Lower leg skin (tissue), 4 donors: Measurements from ENCODE around the gene TMEM37. TPM values are rescaled to one million over a fixed set of nuclear protein-coding genes. Genes with fewer than 3 reads are reported as not detected.

Experiments used
- DNase-seq, 2 donors: peaks; one replicate each; pipeline ENCODE4 v3.0.0-alpha.2; 2019; ENCODE audit warnings: low spot score in 2 of 2
- H3K4me3 ChIP-seq: fragments of 200-600 bp; sonication (generic); 2 replicates; pipeline ENCODE4 v1.5.1; 2017; ENCODE audit warnings: mild to moderate bottlenecking, low read depth; ENCODE audit not compliant: poor library complexity, severe bottlenecking
- CTCF ChIP-seq, 3 donors: fragments of 450-650 bp; IDR thresholded peaks; one replicate each; pipeline ENCODE4 v1.5.1; 2016; ENCODE audit warnings: antibody characterized with exemption in 3 of 3, mild to moderate bottlenecking in 3 of 3, moderate library complexity in 2 of 3
- POLR2A ChIP-seq, 2 donors: fragments of 450-650 bp; IDR thresholded peaks; one replicate each; pipeline ENCODE4 v1.6.1; 2016 to 2017; ENCODE audit warnings: antibody characterized with exemption in 2 of 2, mild to moderate bottlenecking in 1 of 2, moderate library complexity in 1 of 2
- WGBS, 2 donors: methylation state at CpG; one replicate each; pipeline ENCODE4 v1.1.5; 2018; 5-methylcytosine and 5-hydroxymethylcytosine counted together
- intact Hi-C: fragments of 100-400 bp; cut with DNase I; formaldehyde crosslinking; loops from one replicate; pipeline ENCODE4 v1.15.0; 2023; ENCODE audit warnings: low total_unique reads
- total RNA-seq, 4 donors: library from RNA; depleted of rRNA; stranded (reverse); fragments of >200 nt; gene quantifications; one replicate each; pipeline ENCODE4 v1.1.0, GENCODE V29; 2016

The TMEM37 gene
- total RNA-seq, 4 donors from 2014 or later = 2.8 to 8.7 (median 6.8) TPM

- H3K4me3 ChIP-seq = no peak overlapping the region
- intact Hi-C loops = no loop called here
- WGBS, 2 donors = 86 to 91% methylated on average over 8 to 11 of the region's 11 CpGs
- TF ChIP-seq POLR2A (IDR thresholded peaks at IDR 0.05) = no peak
- TF ChIP-seq CTCF (IDR thresholded peaks at IDR 0.05) = no peak
- peak; percentile 9 to 67 for DNase-seq
Observed at GRCh38 chr2:119480718-119481142, 49.1 kb downstream of the TMEM37 start.

- peak; percentile 10 to 77 for DNase-seq
- H3K4me3 ChIP-seq = no peak overlapping the region
- WGBS, 2 donors = 82 to 84% methylated on average over 16 of the region's 16 CpGs
- TF ChIP-seq CTCF (IDR thresholded peaks at IDR 0.05) (no peak), POLR2A (IDR thresholded peaks at IDR 0.05) (no peak)
- intact Hi-C loops = no loop called here
Observed at GRCh38 chr2:119481501-119482455, 50.1 kb downstream of the TMEM37 start.

GRCh38 chr2:119482481-119483394, 51.1 kb downstream of the TMEM37 start:
- H3K4me3 ChIP-seq = no peak overlapping the region
- TF ChIP-seq CTCF (IDR thresholded peaks at IDR 0.05) (no peak), POLR2A (IDR thresholded peaks at IDR 0.05) (no peak)
- WGBS, 2 donors = 58 to 75% methylated on average over 15 to 18 of the region's 20 CpGs
- intact Hi-C loops = no loop called here
- DNase-seq = peak; percentile 12 to 83

- no peak for DNase-seq
- intact Hi-C loops = no loop called here
- H3K4me3 ChIP-seq = no peak overlapping the region
- whole genome bisulfite sequencing, 2 donors = 61 to 75% methylated on average over 5 of the region's 5 CpGs
- TF ChIP-seq CTCF (IDR thresholded peaks at IDR 0.05) = no peak
- no peak for TF ChIP-seq POLR2A (IDR thresholded peaks at IDR 0.05)
Observed at GRCh38 chr2:119483395-119483753, 51.7 kb downstream of the TMEM37 start.

GRCh38 chr2:119483896-119484718, 52.5 kb downstream of the TMEM37 start:
- TF ChIP-seq CTCF (IDR thresholded peaks at IDR 0.05) (no peak), POLR2A (IDR thresholded peaks at IDR 0.05) (no peak)
- DNase-seq = peak; percentile 11 to 75

More at GRCh38 chr2:119483896-119484718, 52.5 kb downstream of the TMEM37 start:
- intact Hi-C loops = no loop called here
- 86 to 96% methylated on average over 10 to 11 of the region's 11 CpGs for WGBS, 2 donors
- no peak overlapping the region for H3K4me3 ChIP-seq
